ENCODE measurements around the gene CHMP1A. TPM values are rescaled to one million over a fixed set of nuclear protein-coding genes. Genes with fewer than 3 reads are reported as not detected.

CHMP1A gene
- total and polyA plus RNA-seq, 2 of the 8 experiments (the other 6 are each of a cell fraction or from before 2014, with no cell fraction given) = 64.4 to 75.8 TPM

- no peak for TF ChIP-seq CHD7 (IDR thresholded peaks at IDR 0.05; ENCODE audit: insufficient replicate concordance, low read length)
- no peak for TF ChIP-seq BRCA1 (IDR thresholded peaks at IDR 0.05; ENCODE audit: low read depth, low read length)
- no peak for TF ChIP-seq ATF2 (IDR thresholded peaks at IDR 0.05; ENCODE audit: low read length)
- TF ChIP-seq CHD2 (IDR thresholded peaks at IDR 0.05; ENCODE audit: low read length) = no peak
Measured at GRCh38 chr16:89610108-89610453, 47.4 kb downstream of the CHMP1A start (continued).

Measured in H1 (cell line).